ENCODE results near the gene ATP2B3. TPM values are rescaled to one million over a fixed set of nuclear protein-coding genes. Genes with fewer than 3 reads are reported as not detected.

Gene ATP2B3
- total RNA-seq, 4 donors from 2014 or later, result not detected

GRCh38 chrX:153578200-153578835 is 60.9 kb downstream of the ATP2B3 start:
- H3K9me3 ChIP-seq, result no peaks in the 10 kb centered on the region
- no peaks in the 10 kb centered on the region for H3K36me3 ChIP-seq
- in situ Hi-C loops (cut with MboI; ENCODE audit: low sequenced_read_pairs in 4 of 4) (no loop called here), intact Hi-C loops (cut with DNase I; ENCODE audit: low total_unique reads) (no loop called here)
- H3K27ac ChIP-seq, result no peak overlapping the region
- ATAC-seq (no peak), DNase-seq (no peak)
- H3K4me3 ChIP-seq, result no peak overlapping the region
- no peaks in the 10 kb centered on the region for H3K4me1 ChIP-seq
- H3K27me3 ChIP-seq, result no peaks in the 10 kb centered on the region
- TF ChIP-seq POLR2A (IDR thresholded peaks at IDR 0.05), result no peak
- TF ChIP-seq, protein P1, sequence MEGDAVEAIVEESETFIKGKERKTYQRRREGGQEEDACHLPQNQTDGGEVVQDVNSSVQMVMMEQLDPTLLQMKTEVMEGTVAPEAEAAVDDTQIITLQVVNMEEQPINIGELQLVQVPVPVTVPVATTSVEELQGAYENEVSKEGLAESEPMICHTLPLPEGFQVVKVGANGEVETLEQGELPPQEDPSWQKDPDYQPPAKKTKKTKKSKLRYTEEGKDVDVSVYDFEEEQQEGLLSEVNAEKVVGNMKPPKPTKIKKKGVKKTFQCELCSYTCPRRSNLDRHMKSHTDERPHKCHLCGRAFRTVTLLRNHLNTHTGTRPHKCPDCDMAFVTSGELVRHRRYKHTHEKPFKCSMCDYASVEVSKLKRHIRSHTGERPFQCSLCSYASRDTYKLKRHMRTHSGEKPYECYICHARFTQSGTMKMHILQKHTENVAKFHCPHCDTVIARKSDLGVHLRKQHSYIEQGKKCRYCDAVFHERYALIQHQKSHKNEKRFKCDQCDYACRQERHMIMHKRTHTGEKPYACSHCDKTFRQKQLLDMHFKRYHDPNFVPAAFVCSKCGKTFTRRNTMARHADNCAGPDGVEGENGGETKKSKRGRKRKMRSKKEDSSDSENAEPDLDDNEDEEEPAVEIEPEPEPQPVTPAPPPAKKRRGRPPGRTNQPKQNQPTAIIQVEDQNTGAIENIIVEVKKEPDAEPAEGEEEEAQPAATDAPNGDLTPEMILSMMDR (IDR thresholded peaks at IDR 0.05 in 4 of 5, conservative IDR thresholded peaks at IDR 0.05 in 1 of 5), result no peak

DNA sequence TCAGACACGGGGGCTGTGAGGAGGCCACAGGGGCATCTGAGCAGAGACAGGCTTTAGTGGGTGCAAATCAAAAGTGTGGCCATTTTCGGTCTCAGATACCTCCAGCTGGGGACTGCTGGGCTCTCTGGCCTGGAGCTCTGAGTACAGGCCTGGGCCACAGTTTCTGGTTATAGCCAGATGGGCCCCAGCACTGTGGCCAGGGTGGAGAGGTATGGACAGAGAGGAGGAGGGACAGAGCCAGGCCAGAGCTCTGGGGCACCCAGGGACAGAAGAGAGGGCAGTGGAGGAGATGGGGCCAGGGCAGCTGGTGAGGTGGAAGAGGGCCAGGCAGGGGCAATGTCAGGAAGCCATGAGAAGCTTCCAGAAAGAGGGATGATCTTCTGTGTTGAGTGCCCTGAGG is 61.4 kb downstream of the ATP2B3 start:
- intact Hi-C loops (cut with DNase I; ENCODE audit: low total_unique reads) (no loop called here), in situ Hi-C loops (cut with MboI; ENCODE audit: low sequenced_read_pairs in 4 of 4) (no loop called here)
- Histone ChIP-seq H3K27me3 (no peaks in the 10 kb centered on the region), H3K27ac (no peak overlapping the region), H3K36me3 (no peaks in the 10 kb centered on the region), H3K9me3 (no peaks in the 10 kb centered on the region), H3K4me3 (no peak overlapping the region), H3K4me1 (no peaks in the 10 kb centered on the region)
- ATAC-seq, result no peak
- DNase-seq, result no peak
- TF ChIP-seq, protein P1 (IDR thresholded peaks at IDR 0.05 in 4 of 5, conservative IDR thresholded peaks at IDR 0.05 in 1 of 5), result no peak
- TF ChIP-seq POLR2A (IDR thresholded peaks at IDR 0.05), result no peak

GRCh38 chrX:153580700-153581386 is 63.4 kb downstream of the ATP2B3 start:
- Histone ChIP-seq H3K27me3 (no peaks in the 10 kb centered on the region), H3K36me3 (no peaks in the 10 kb centered on the region), H3K27ac (no peak overlapping the region), H3K9me3 (no peaks in the 10 kb centered on the region), H3K4me3 (no peak overlapping the region), H3K4me1 (no peaks in the 10 kb centered on the region)
- ATAC-seq (no peak), DNase-seq (no peak)
- in situ Hi-C loops (cut with MboI; ENCODE audit: low sequenced_read_pairs in 4 of 4) (no loop called here), intact Hi-C loops (cut with DNase I; ENCODE audit: low total_unique reads) (no loop called here)
- TF ChIP-seq, protein P1 (IDR thresholded peaks at IDR 0.05 in 4 of 5, conservative IDR thresholded peaks at IDR 0.05 in 1 of 5), result no peak
- TF ChIP-seq POLR2A (IDR thresholded peaks at IDR 0.05), result no peak

GRCh38 chrX:153582896-153583295 is 65.5 kb downstream of the ATP2B3 start:
- intact Hi-C loops (cut with DNase I; ENCODE audit: low total_unique reads) (no loop called here), in situ Hi-C loops (cut with MboI; ENCODE audit: low sequenced_read_pairs in 4 of 4) (no loop called here)
- DNase-seq (no peak), ATAC-seq (no peak)
- H3K27ac ChIP-seq, result no peak overlapping the region
- H3K9me3 ChIP-seq, result no peaks in the 10 kb centered on the region
- no peak overlapping the region for H3K4me3 ChIP-seq
- H3K27me3 ChIP-seq, result no peaks in the 10 kb centered on the region
- no peaks in the 10 kb centered on the region for H3K4me1 ChIP-seq
- H3K36me3 ChIP-seq, result peaks cover 0 to 3% of the 10 kb centered on the region in 2 donors
- TF ChIP-seq POLR2A (IDR thresholded peaks at IDR 0.05), result no peak
- TF ChIP-seq, protein P1 (IDR thresholded peaks at IDR 0.05 in 4 of 5, conservative IDR thresholded peaks at IDR 0.05 in 1 of 5), result no peak
